Activated CD4-positive, alpha-beta T cell treated with anti-CD3 and anti-CD28 coated beads, Interleukin-2, amount 50 U/mL, for 24 hours (primary cell): ENCODE data around the gene HMCN2.

Experiments used
- DNase-seq, 2 donors: peaks; one replicate each; pipeline ENCODE4 v3.0.0-alpha.2; 2020; ENCODE audit warnings: low read depth in 1 of 2, low spot score in 1 of 2

Gene HMCN2

GRCh38 chr9:130409246-130409645 is 143.7 kb downstream of the HMCN2 start:
- no peak for DNase-seq

GRCh38 chr9:130410443-130410842 is 144.9 kb downstream of the HMCN2 start:
- no peak for DNase-seq

DNA sequence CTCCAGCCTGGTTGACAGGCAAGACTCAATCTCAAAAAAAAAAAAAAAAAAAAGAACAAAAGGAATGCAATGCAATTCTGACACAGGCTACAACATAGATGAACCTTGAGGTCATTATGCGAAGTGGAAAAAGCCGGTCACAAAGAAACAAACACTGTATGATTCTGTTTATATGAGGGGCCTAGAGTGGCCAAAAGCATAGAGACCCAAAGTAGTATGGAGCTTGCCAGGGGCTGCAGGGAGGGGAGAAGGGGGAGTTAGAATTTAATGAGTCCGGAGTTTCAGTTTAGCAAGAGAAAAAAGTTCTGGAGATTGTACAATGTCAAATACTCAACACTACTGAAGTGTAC is 146.0 kb downstream of the HMCN2 start:
- no peak for DNase-seq

DNA sequence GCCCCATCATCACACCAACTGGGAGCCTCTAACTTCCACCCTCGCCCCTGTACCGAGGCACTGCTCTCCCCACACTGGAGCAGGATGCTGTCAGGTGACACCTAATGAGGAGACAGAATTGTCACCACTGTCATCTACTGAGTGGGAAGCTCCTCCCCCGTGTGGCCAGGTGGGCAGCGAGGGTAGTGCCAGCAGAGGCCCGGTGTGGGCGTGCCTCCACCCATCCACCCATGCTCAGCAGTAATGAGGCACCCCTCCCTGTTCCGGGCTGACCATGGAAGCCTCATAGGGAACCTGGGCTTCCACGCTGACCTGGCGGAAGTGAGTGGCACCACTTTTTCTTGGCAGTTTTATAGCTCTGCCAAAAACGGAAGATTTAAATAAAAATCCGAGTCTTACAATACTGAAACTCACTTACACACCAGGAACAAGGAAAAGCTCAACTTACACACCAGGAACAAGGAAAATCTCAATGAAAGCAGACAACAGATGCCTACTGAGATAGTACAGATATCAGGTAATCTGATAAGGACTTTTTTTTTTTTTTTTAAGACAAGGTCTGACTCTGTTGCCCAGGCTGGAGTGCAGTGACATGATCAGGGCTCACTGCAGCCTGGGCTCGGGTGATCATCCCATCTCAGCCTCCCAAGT is 148.6 kb downstream of the HMCN2 start:
- no peak for DNase-seq

DNA sequence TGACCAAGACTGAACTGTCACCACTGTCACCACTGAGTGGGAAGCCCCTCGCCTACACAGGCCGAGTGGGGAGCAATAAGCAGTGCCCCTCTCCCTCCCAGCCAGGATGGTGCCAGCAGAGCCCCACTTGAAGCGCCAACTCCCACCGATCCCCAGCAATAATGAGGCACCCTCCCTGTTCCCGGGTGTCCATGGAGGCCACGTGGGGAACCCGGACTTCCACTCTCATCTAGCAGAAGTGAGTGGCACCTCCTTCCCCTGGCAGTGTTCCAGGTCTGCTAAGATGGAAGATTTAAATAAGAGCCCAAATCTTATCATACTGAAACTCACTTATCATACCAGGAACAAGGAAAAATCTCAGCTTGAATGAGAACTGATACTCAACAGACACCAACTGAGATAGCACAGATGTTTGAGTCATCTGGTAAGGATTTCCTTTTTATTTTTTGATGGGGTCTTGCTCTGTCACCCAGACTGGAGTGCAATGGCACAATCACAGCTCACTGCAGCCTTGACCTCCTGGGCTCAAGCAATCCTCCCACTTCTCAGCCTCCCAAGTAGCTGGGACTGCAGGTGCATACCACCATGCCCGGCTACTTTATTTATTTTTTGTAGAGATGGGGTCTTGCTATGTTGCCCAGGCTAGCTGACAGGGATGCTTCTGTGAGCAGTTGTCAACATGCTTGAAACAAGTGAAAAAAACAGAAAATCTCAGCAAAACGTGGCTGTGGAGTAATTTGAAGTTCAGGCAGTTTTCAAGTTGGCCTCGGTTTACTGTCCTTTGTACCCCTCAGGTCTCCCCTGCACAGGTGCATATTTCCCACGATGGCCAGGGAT is 149.6 kb downstream of the HMCN2 start:
- DNase-seq, result no peak

- no peak for DNase-seq
Observed at GRCh38 chr9:130417602-130418001, 152.0 kb downstream of the HMCN2 start.

GRCh38 chr9:130418776-130419175 is 153.2 kb downstream of the HMCN2 start:
- DNase-seq, result no peak

DNA sequence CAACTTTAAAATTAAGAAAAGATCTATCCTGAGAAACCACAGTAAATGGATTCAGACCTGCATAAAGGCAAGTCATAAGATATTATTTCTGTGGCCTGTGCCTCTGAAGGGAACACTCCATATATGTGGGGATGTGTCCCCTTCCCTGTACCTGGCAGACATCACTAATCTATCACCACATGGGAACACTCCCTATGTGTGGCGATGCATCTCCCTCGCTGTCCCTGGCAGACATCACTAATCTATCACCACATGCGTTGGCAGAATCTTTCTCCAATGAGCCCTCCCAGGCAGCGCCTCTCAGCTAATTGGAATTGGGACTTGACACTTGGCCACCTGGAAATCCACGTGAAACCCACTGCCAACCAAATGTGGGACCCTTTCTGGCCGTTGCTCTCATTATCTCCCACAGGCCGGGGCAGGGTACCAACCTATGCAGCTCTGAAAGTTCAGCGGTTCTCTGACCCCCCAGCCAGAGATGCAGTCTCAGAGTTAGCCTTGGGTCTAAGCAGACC is 154.0 kb downstream of the HMCN2 start:
- DNase-seq, result no peak

DNA sequence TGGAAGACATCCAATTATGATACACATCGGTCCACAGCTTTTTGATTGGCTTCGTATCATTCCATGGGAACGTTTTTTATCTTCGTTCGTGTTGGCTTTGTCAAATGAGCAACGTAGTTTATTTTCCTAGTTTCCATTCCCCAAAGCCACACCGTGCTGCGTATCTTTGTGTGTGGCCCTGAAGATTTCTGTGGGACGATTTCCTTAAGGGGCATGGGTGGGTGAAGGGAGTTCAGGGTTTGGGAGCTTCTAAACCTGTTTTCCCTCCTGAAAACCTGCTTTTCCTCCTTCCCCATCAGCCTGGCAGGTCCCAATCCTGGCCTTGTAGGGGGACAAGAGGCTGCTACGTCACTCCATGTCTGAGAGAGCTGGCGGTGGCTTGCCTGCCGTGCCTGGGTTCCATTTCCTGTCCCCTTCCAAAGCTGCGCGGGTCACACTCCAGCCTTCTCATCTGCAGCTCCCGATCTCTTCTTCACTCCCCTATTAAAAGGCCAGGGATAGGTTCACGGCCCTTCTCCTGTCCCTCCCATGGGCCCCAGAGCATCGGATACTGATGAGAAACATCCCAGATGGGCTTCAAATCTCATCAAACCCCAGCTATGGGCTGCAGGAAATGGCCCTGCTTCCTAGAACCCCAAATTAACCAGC is 155.7 kb downstream of the HMCN2 start:
- DNase-seq, result no peak

GRCh38 chr9:130421802-130422276 is 156.3 kb downstream of the HMCN2 start:
- no peak for DNase-seq

GRCh38 chr9:130422546-130422945 is 157.0 kb downstream of the HMCN2 start:
- DNase-seq, result no peak

DNA sequence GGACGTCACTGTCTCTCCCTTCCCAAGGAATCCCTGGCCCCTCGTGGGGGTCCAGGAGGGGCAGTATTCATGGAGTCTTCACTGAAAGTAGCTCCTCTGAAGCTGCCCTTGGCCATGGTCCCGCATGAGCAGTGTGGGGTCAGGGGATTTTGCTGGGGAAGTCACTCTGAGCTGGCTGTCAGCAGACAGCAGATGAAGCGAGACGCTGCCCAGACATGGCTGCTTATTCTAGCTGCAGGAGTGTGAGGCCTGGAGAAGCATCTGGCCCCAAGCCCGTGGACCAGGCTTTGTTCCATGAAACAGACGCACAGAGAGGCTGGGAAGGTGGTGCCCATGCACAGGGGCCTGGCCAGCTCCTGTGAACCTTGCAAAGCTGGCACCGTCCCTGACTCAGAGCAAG is 157.7 kb downstream of the HMCN2 start:
- DNase-seq, result no peak

- DNase-seq, result no peak
Observed at GRCh38 chr9:130424595-130425454, 159.3 kb downstream of the HMCN2 start.

GRCh38 chr9:130425741-130426466 is 160.3 kb downstream of the HMCN2 start:
- DNase-seq, result no peak

DNA sequence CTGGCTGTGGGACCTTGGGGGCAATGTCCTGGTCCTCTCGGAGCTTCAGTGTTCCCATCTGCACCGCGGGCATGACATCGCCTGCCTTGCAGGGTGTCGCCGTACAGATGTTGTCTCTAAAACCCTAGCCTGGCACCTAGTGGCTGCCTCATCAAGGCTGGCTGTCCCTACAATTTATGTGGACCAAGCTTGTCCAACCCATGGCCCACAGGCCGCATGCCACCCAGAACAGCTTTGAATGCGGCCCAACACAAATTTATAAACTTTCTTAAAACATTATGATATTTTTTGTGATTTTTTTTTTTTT is 160.9 kb downstream of the HMCN2 start:
- DNase-seq, result no peak

DNA sequence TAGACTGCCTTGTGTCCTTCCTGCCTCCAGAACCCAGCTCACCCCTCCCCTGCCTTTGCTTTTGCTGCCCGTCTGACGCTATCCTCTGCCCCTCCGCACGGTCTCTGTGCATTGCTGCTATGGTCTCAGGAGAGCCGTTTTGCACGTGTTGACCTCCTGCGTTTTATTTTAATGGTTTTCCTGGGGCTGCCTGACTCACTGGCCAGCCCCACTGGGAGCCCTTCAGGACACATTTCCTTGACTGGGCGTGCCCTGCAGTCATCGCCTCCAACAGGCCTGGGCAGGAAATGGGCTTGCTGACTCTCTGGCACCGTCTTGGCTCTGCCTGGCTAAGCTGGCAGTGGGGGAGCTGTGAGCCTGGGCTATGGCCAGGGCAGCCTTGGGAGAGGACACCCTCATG is 161.3 kb downstream of the HMCN2 start:
- DNase-seq, result no peak

DNA sequence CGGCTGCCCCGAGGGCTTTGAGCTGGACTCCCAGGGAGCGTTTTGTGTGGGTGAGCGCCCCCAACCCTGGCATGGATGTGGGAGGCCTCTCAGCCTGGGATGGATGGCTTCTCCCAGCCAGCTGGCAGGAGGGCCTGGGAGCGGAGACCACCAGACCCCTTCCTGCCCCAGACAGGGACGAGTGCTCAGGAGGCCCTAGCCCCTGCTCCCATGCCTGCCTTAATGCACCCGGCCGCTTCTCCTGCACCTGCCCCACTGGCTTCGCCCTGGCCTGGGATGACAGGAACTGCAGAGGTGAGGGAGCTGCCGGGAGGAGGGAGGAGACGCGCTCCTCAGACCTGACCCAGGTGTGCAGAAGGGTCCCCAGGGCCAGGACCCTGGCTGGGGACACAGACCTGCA is 161.8 kb downstream of the HMCN2 start:
- no peak for DNase-seq

GRCh38 chr9:130428086-130428665 is 162.6 kb downstream of the HMCN2 start:
- no peak for DNase-seq

DNA sequence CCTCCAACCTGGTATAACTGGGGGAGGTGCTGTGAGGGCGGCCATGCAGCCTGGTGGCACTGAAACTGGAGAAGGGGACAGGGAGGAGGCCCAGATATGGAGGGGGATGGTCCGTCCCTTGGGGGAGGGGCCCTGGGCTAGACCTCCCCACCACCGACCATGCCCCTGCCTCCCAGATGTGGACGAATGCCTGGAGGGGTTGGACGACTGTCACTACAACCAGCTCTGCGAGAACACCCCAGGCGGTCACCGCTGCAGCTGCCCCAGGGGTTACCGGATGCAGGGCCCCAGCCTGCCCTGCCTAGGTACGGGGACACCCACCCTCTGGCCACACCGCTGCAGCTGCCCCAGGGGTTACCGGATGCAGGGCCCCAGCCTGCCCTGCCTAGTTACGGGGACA is 163.8 kb downstream of the HMCN2 start:
- DNase-seq, result no peak

DNA sequence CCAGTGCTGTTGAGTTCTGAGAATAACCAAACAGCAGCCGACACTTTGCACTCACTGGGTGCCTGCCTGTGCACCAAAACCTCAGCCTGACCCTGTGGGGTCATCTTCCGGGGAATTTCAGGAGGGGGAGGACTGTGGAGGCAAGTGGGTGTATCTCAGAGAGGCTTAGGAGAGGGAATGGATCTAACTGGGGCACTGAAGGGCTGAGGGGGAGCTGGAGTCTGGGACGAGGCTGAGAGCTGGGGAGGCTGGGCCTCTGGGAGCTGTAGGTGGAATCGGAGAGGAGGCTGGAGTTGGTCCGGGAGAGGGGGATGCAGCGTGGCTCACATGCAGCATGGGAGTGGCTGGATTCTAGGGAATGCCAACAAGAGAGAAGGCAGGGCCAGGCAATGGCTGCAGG is 164.3 kb downstream of the HMCN2 start:
- DNase-seq, result no peak
